ENCODE results near the gene SASH1.
A peak's percentile ranks its signal among the peaks of the same experiment; 100 is the strongest.

The SASH1 gene

GRCh38 chr6:148526145-148526544, 183.5 kb downstream of the SASH1 start:
- no peak for DNase-seq

- no peak for DNase-seq
These were observed 185.7 kb downstream of the SASH1 start for GRCh38 chr6:148528292-148528691.

- DNase-seq = no peak
These were observed 186.4 kb downstream of the SASH1 start for GRCh38 chr6:148529010-148529409.

- no peak for DNase-seq
These were observed 187.8 kb downstream of the SASH1 start for GRCh38 chr6:148530394-148530953.

GRCh38 chr6:148530976-148531375, 188.3 kb downstream of the SASH1 start:
- no peak for DNase-seq

GRCh38 chr6:148532698-148533097, 190.1 kb downstream of the SASH1 start:
- no peak for DNase-seq

- no peak for DNase-seq
These were observed 190.9 kb downstream of the SASH1 start for GRCh38 chr6:148533309-148534107.

- no peak for DNase-seq
These were observed 192.2 kb downstream of the SASH1 start for GRCh38 chr6:148534871-148535270.

- no peak for DNase-seq
These were observed 192.7 kb downstream of the SASH1 start for GRCh38 chr6:148535381-148535780.

- DNase-seq = no peak
These were observed 193.3 kb downstream of the SASH1 start for GRCh38 chr6:148535976-148536375.

GRCh38 chr6:148538261-148539190, 195.9 kb downstream of the SASH1 start:
- DNase-seq = no peak

- no peak for DNase-seq
These were observed 200.9 kb downstream of the SASH1 start for GRCh38 chr6:148543540-148543939.

- DNase-seq = no peak
These were observed 201.8 kb downstream of the SASH1 start for GRCh38 chr6:148544421-148544820.

GRCh38 chr6:148545901-148546300, 203.3 kb downstream of the SASH1 start:
- no peak for DNase-seq

- DNase-seq = no peak
These were observed 204.5 kb downstream of the SASH1 start for GRCh38 chr6:148547110-148547509.

GRCh38 chr6:148548065-148548748, 205.6 kb downstream of the SASH1 start:
- DNase-seq = no peak

- no peak for DNase-seq
These were observed 206.1 kb downstream of the SASH1 start for GRCh38 chr6:148548749-148549140.

GRCh38 chr6:148550569-148550968, 207.9 kb downstream of the SASH1 start:
- DNase-seq = no peak

- no peak for DNase-seq
These were observed 208.6 kb downstream of the SASH1 start for GRCh38 chr6:148551226-148551625.

- no peak for DNase-seq
These were observed 213.8 kb downstream of the SASH1 start for GRCh38 chr6:148556410-148556809.

- no peak for DNase-seq
These were observed 215.2 kb downstream of the SASH1 start for GRCh38 chr6:148557796-148558321.

- peak; percentile 71 for DNase-seq
These were observed 217.3 kb downstream of the SASH1 start for GRCh38 chr6:148559848-148560433.

All from NCI-H69 (cell line).